Cortex of kidney (tissue), 1 donor: ENCODE results near the gene CCRL2.
"Not testable (repeated sequence)": the region's sequence is repeated elsewhere in the genome, so short reads cannot be mapped to it uniquely, and the experiment has no call there.

ENCODE experiments used
- DNase-seq: peaks from one replicate; lab custom pipeline; 2025; lab: John Stamatoyannopoulos, UW

The CCRL2 gene

GRCh38 chr3:46405301-46406019, 1.6 kb upstream of the CCRL2 start:
- no peak for DNase-seq

GRCh38 chr3:46406443-46406787, 644 bp upstream of the CCRL2 start:
- no peak for DNase-seq

GRCh38 chr3:46407970-46408369, 911 bp downstream of the CCRL2 start:
- DNase-seq, result no peak

GRCh38 chr3:46408853-46409252, 1.8 kb downstream of the CCRL2 start:
- DNase-seq, result no peak

- no peak for DNase-seq
Measured at GRCh38 chr3:46409739-46410489, 2.9 kb downstream of the CCRL2 start.

GRCh38 chr3:46410669-46411068, 3.6 kb downstream of the CCRL2 start:
- no peak for DNase-seq

- no peak for DNase-seq
Measured at GRCh38 chr3:46411271-46411670, 4.2 kb downstream of the CCRL2 start.

GRCh38 chr3:46412786-46413298, 5.8 kb downstream of the CCRL2 start:
- no peak for DNase-seq

GRCh38 chr3:46413951-46414350, 6.9 kb downstream of the CCRL2 start:
- no peak for DNase-seq

- DNase-seq, result no peak
Measured at GRCh38 chr3:46414739-46415138, 7.7 kb downstream of the CCRL2 start.

- DNase-seq, result no peak
Measured at GRCh38 chr3:46416125-46416810, 9.2 kb downstream of the CCRL2 start.

GRCh38 chr3:46416811-46417510, 9.9 kb downstream of the CCRL2 start:
- DNase-seq, result no peak

GRCh38 chr3:46417841-46418611, 11.0 kb downstream of the CCRL2 start:
- no peak for DNase-seq

- no peak for DNase-seq
Measured at GRCh38 chr3:46419816-46420215, 12.8 kb downstream of the CCRL2 start.

- DNase-seq, result no peak
Measured at GRCh38 chr3:46420931-46421330, 13.9 kb downstream of the CCRL2 start.

- DNase-seq, result no peak
Measured at GRCh38 chr3:46422617-46423016, 15.6 kb downstream of the CCRL2 start.

GRCh38 chr3:46423588-46423987, 16.5 kb downstream of the CCRL2 start:
- DNase-seq, result no peak

- DNase-seq, result not testable (repeated sequence)
Measured at GRCh38 chr3:46426476-46426875, 19.4 kb downstream of the CCRL2 start.

- DNase-seq, result not testable (repeated sequence)
Measured at GRCh38 chr3:46427404-46427803, 20.3 kb downstream of the CCRL2 start.

- no peak for DNase-seq
Measured at GRCh38 chr3:46427916-46428833, 21.1 kb downstream of the CCRL2 start.
